OCI-M2 (cell line): Measurements from ENCODE around the gene ZNF22.
"Not testable (repeated sequence)": the region's sequence is repeated elsewhere in the genome, so short reads cannot be mapped to it uniquely, and the experiment has no call there.

Experiments
- DNase-seq: peaks from one replicate; lab custom pipeline; 2025; ENCODE audit not compliant: unreplicated experiment; lab: John Stamatoyannopoulos, UW

The ZNF22 gene

DNA sequence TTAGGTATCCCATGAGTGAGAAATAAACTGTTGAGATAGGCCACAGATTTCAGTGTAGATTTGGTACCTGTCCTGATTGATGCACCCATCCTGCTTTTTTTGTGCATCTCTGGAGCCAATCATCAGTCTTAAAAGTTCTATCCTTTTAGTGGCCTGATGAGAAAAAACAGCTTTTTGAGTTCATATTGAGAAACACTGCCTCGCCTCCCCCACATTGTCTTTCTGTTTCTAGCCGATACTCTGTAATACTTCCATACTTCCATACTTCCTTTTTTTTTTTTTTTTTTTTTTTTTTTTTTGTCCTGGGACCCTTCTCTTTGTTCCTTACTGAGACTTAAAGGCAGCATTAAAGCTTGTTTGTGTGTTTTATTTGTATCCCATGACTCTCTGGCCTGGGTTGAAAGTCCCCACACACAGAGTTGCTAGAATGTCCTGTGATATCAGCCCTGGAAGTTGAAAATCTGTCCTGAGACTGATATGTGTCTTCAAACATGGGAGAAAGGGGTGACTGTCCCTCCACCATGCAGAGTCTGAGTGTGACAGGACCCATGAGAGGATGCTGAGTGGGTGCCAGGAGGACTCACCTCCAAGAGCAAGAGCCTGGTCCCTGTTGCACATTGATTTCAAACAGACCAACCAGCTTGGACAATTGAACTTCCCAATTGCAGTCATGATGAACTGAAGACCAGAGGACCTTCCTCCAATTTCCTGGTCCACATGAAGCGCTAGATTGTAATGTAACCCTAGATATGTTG lies 5.7 kb downstream of the ZNF22 start:
- no peak for DNase-seq

DNA sequence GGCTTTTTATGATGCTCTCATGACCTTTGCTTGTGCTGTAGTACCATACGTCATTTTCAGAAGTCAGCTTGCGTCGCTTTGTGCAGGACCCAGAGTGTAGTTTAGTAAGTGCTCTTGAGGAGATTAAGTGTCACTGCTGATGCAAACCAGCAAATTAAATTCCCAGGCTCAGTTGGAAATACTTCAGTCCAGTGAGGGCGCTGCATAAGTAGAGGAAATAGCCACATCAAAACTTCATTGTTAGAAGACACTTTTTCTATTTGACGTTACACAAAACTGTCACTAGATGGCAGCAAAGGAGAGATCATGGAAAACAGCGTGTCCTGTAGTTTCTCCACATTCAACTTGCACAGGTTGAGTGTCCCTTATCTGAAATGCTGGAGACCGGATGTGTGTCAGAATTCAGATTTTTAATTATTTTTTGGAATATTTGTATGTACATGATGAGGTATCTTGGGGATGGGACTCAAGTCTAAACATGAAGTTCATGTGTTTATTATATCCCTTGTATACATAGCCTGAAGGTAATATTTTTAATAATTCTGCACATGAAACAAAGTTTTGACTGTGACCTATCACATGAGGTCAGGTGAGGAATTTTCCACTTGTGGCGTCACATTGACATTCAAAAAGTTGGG lies 7.9 kb downstream of the ZNF22 start:
- DNase-seq: no peak

DNA sequence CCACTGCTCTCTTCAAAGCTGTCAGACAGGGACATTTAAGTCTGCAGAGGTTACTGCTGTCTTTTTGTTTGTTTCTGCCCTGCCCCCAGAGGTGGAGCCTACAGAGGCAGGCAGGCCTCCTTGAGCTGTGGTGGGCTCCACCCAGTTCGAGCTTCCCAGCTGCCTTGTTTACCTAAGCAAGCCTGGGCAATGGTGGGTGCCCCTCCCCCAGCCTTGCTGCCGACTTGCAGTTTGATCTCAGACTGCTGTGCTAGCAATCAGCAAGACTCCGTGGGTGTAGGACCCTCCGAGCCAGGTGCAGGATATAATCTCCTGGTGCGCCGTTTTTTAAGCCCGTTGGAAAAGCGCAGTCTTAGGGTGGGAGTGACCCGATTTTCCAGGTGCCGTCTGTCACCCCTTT lies 13.8 kb downstream of the ZNF22 start:
- not testable (repeated sequence) for DNase-seq

DNA sequence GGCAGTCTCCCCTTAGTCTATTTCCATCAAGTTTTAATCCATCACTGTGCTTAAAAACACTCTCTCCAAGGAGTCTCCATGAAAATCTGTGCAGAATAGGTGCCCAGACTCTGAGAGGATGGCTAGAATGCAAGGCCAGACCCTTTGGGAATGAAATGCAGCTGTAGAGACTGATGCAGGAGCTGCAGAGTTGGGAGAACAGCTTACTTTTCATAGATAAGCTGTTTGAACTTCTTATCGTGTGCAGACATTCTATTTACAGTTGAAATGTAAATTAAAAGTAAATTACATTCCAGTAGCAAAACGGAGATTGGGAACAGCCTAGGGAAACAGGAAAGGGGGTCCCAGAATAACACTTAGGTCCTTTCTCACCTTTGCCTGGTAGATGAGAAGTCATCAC lies 14.9 kb downstream of the ZNF22 start:
- DNase-seq: no peak

DNA sequence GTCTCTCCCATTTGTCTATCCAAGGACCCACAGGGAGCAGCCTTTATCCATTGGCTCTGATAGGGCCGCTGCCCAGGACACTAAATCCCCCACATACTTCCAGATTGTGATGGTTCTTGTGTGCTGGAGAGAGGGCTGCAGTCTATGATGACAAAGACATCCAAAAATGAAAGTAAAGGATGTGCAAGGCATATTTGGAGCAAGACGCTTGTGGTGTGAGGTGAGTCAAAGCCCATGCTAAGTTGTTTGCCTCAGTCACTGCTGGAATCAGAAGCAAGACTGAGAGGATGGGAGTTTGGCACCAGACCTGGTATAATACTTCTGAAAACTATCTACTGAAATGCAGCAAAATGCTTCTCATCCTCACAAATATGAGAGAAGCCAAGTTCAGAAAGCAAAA lies 22.7 kb downstream of the ZNF22 start:
- DNase-seq: no peak

DNA sequence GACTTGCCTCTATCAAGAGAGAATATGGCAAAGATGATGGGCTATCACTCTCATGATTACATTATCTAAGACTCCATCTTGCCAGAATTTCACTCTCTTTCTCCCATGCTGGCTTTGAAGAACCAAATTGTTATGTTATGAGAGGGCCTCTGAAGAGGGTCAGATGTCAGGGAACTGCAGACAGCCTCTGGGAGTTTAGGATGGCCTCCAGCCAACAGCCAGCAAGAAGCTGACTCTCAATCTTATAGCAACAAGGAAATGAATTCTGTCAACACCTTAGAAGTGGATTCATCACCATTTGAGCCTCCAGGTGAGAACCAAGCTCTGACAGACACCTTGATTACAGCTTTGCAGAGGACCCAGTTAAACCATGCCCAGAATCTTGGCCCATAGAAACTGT lies 33.6 kb downstream of the ZNF22 start:
- DNase-seq: no peak

DNA sequence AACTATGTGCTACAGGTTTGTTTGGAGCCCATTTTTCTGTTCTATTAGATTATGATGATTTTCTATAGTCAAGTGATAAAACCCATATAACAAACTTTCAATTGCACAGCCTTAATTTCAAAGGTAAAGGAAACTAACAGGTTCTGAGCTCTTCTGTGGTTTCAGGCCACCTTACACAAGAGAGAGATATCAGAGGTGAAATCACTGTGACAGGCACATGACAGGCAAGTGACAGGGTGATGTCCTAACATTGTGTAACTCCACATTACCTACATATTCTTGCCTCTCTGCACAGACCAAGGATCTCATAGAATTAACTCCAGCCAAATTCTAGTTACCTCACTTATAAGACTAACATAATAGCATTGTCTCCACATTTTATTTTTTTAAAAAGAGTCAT lies 35.0 kb downstream of the ZNF22 start:
- DNase-seq: no peak

DNA sequence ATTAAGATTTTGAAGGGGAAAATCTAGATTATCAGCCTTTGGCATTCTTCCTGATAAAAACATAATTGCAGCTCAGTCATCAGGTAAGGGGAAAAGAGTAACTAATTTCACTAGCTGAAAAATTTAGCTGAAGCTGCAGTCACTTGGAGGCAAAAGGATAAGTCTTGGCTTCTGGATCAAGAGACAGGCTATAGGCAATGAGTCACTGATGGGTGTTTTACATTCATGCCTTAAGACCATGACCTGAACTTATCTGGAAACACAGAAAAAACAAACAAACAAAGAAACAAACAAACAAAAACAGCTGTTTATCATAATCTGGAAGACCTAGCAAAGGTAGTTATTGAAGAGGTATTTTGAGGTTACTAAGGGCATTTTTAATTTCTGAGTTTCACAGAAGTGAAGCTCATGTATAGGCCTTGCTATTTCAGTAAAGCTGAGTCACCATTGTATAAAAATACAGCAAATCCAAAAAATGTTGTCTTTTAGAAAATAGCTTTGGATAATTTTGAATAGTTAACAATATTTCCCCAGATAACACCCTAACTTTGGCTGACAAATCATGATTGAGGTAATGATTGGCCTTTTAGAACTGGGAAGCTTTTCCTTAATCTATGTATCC lies 40.3 kb downstream of the ZNF22 start:
- no peak for DNase-seq

DNA sequence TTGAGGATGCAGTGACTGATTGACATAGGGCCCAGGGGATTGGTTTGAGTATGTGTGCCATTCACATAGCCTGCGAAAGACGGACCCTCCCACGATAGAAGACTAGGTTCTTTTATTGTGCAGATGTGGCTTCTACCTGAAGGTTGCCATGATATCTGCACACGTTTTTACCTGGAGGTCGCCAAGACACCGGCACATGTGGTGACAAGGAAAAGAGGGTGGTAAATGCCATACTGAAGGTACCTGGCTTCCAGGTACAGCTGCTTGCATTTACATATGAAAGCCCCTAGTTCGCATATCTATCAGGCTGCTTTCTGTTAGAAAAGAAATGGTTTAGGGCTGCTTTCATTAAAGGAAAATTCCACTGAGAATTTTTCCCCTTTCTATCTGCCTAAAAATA lies 43.6 kb downstream of the ZNF22 start:
- DNase-seq: no peak

DNA sequence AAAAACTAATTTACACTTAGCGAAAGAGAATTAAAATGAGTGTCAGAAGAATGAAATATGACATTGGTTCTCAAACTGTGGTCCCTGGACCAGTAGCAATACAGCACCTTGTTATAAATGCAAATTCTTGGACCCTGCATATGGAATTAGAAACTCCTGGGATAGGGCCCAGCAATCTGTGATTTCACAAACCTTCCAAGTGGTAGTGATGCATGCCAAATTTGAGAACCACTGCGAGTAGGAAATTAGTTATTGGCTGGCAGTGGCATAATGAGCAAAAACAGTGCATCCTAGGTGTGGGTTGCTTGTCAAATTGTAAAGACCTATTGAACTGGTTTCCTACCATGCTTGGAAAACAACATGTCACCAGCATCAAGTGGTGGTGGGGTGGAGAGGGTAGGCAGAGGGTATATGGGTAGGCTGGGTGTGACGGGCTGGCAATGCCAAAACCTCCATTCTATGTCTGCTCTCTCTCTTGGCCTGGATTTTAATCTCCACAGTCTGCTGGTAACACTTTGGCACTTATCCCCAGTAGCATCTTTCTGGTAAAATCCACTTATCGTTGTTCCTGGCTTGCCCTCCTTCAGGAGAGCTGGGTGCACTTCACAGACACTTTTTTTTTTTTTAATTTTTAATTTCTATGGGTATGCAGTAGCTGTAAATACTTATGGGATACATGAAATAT lies 50.0 kb downstream of the ZNF22 start:
- DNase-seq: no peak

DNA sequence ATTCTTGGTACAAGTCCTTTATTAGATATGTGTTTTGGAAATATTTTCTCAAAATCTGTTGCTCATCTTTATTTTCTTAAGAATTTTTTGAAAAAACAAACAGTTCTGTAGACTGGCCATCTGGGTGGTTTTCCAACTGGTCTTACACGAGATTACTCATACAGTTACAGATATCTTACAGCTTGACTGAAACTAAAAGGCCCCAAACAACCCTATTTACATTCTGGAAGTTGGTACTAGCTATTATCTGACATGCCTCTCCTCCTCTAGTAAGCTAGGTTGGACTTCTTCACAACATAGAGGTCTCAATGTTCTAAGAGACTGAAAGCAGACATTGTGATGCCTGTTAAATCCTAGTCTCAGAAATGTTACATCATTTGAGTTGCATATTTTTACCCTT lies 52.0 kb downstream of the ZNF22 start:
- no peak for DNase-seq

DNA sequence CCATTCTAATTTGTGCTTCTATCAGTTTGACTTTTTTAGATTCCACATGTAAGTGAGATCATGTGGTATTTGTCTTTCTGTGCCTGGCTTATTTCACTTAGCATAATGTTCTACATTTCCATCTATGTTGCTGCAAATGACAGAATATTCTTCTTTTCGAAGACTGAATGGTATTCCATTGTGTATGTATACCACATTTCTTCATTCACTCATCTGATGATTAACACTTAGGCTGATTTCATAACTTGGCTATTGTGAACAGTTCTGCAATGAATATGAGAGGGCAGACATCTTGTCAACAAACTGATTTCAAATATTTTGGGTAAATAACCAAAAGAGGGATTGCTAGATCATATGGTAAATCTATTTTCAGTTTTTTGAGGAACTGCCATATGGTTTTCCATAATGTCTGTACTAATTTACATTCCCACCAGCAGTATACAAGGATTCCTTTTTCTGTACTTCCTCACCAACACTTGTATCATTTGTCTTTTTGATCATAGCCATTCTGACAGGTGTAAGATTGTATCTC lies 52.9 kb downstream of the ZNF22 start:
- DNase-seq: no peak
